Uterus (tissue), 4 donors: Measurements from ENCODE around the gene IL3. TPM values are rescaled to one million over a fixed set of nuclear protein-coding genes. Genes with fewer than 3 reads are reported as not detected.

Source experiments
- DNase-seq, 2 donors: peaks; one replicate each; pipeline ENCODE4 v3.0.0-alpha.2; 2019 to 2020
- H3K27ac ChIP-seq, 2 donors: fragments of 200-600 bp; sonication (generic); 1 replicate in 1 of 2; 2 replicates in 1 of 2; pipeline ENCODE4 v1.5.1; 2016 to 2018
- H3K27me3 ChIP-seq, 2 donors: fragments of 200-600 bp; sonication (generic); one replicate each; pipeline ENCODE4 v1.5.1; 2018 to 2019; ENCODE audit warnings: control low read depth in 1 of 2
- H3K36me3 ChIP-seq, 2 donors: fragments of 200-600 bp; sonication (generic); one replicate each; pipeline ENCODE4 v1.5.1; 2019; ENCODE audit warnings: control low read depth in 1 of 2
- H3K4me1 ChIP-seq, 2 donors: fragments of 200-600 bp; sonication (generic); one replicate each; pipeline ENCODE4 v1.5.1; 2018 to 2019; ENCODE audit warnings: control low read depth in 1 of 2
- H3K4me3 ChIP-seq, 2 donors: fragments of 200-600 bp; sonication (generic); 1 replicate in 1 of 2; 2 replicates in 1 of 2; pipeline ENCODE4 v1.5.1; 2018 to 2019; ENCODE audit warnings: mild to moderate bottlenecking in 1 of 2
- H3K9me3 ChIP-seq, 2 donors: fragments of 200-600 bp; sonication (generic); one replicate each; pipeline ENCODE4 v1.5.1; 2019; ENCODE audit warnings: control low read depth in 1 of 2
- CTCF ChIP-seq, 4 experiments: fragments of 200-600 bp in 2 of 4; fragments of 450-650 bp in 2 of 4; sonication (generic) in 2 of 4; IDR thresholded peaks; one replicate each; pipeline ENCODE4 v1.5.1; 2016 to 2019; ENCODE audit warnings: antibody characterized with exemption in 4 of 4, mild to moderate bottlenecking in 2 of 4, moderate library complexity in 1 of 4
- POLR2A ChIP-seq, 2 donors: fragments of 450-650 bp; IDR thresholded peaks; one replicate each; pipeline ENCODE4 v1.6.1; 2016; ENCODE audit warnings: antibody characterized with exemption in 2 of 2, mild to moderate bottlenecking in 1 of 2, moderate library complexity in 1 of 2
- intact Hi-C: fragments of 100-400 bp; cut with DNase I; formaldehyde crosslinking; loops from one replicate; pipeline ENCODE4 v1.15.1; 2023; ENCODE audit warnings: low total_unique reads
- total RNA-seq, 4 donors: library from RNA; depleted of rRNA in 3 of 4; stranded (reverse); fragments of >200 nt in 3 of 4; gene quantifications; one replicate each; pipeline versions ENCODE4 v1.1.0 to v1.2.4, GENCODE V29; 2014 to 2023
- donor health status: DM: yes; HTN: yes; CAD: no.

The IL3 gene
- total RNA-seq, 4 donors from 2014 or later, result not detected

- no peak overlapping the region for H3K4me3 ChIP-seq
- H3K27me3 ChIP-seq, result no peaks in the 10 kb centered on the region
- H3K36me3 ChIP-seq, result no peaks in the 10 kb centered on the region
- DNase-seq, result no peak
- TF ChIP-seq POLR2A (IDR thresholded peaks at IDR 0.05) (no peak), CTCF (IDR thresholded peaks at IDR 0.05) (no peak)
- no peaks in the 10 kb centered on the region for H3K4me1 ChIP-seq
- no peaks in the 10 kb centered on the region for H3K9me3 ChIP-seq
- intact Hi-C loops, result no loop called here
- H3K27ac ChIP-seq, result no peak overlapping the region
Observed at GRCh38 chr5:132099076-132099748, 38.8 kb downstream of the IL3 start.

GRCh38 chr5:132099905-132100304, 39.5 kb downstream of the IL3 start:
- DNase-seq, result no peak
- Histone ChIP-seq H3K27ac (no peak overlapping the region), H3K4me3 (no peak overlapping the region), H3K4me1 (no peaks in the 10 kb centered on the region), H3K36me3 (no peaks in the 10 kb centered on the region), H3K27me3 (no peaks in the 10 kb centered on the region), H3K9me3 (no peaks in the 10 kb centered on the region)
- TF ChIP-seq CTCF (IDR thresholded peaks at IDR 0.05), result no peak
- no peak for TF ChIP-seq POLR2A (IDR thresholded peaks at IDR 0.05)
- intact Hi-C loops, result no loop called here

- no peak for TF ChIP-seq POLR2A (IDR thresholded peaks at IDR 0.05)
- TF ChIP-seq CTCF (IDR thresholded peaks at IDR 0.05), result no peak
- DNase-seq, result no peak
- H3K27me3 ChIP-seq, result no peaks in the 10 kb centered on the region
- H3K9me3 ChIP-seq, result no peaks in the 10 kb centered on the region
- H3K4me3 ChIP-seq, result no peak overlapping the region
- no peaks in the 10 kb centered on the region for H3K4me1 ChIP-seq
- H3K27ac ChIP-seq, result no peak overlapping the region
- intact Hi-C loops, result no loop called here
- no peaks in the 10 kb centered on the region for H3K36me3 ChIP-seq
Observed at GRCh38 chr5:132100672-132101261, 40.3 kb downstream of the IL3 start.

GRCh38 chr5:132101385-132101880, 41.0 kb downstream of the IL3 start:
- Histone ChIP-seq H3K27me3 (no peaks in the 10 kb centered on the region), H3K36me3 (no peaks in the 10 kb centered on the region), H3K4me3 (no peak overlapping the region), H3K27ac (no peak overlapping the region), H3K9me3 (no peaks in the 10 kb centered on the region), H3K4me1 (no peaks in the 10 kb centered on the region)
- no peak for TF ChIP-seq POLR2A (IDR thresholded peaks at IDR 0.05)
- no peak for TF ChIP-seq CTCF (IDR thresholded peaks at IDR 0.05)
- DNase-seq, result no peak
- intact Hi-C loops, result no loop called here

GRCh38 chr5:132102101-132102701, 41.7 kb downstream of the IL3 start:
- TF ChIP-seq CTCF (IDR thresholded peaks at IDR 0.05) (no peak), POLR2A (IDR thresholded peaks at IDR 0.05) (no peak)
- no peak for DNase-seq
- no peaks in the 10 kb centered on the region for H3K4me1 ChIP-seq
- no peaks in the 10 kb centered on the region for H3K27me3 ChIP-seq
- H3K4me3 ChIP-seq, result no peak overlapping the region
- H3K27ac ChIP-seq, result no peak overlapping the region
- no peaks in the 10 kb centered on the region for H3K36me3 ChIP-seq
- intact Hi-C loops, result no loop called here
- H3K9me3 ChIP-seq, result no peaks in the 10 kb centered on the region
